ENCODE data around the gene ANGPTL8.

DNA sequence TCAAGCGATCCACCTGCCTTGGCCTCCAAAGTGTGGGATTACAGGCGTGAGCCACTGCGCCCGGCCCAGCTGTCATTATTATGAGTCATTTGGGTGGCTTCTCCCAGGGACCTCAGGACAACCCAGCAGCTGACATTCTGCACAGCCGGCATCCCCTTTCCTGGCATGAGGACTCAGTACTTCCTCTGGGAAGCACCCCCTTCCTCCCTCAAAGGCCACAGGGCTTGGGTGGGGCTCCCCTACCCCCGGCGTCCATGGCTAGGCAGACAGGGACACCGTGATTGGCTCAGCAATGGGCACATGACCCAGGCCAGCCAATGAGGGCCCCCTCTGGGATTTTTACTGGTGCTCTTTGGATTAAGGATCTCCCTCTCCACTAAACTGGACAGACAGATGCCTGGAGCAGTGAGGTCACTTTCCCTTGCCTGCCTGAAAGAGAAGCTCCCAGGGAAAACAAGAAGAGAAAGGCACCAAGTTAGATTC is 48.1 kb upstream of the ANGPTL8 start:
- TF ChIP-seq CTCF (IDR thresholded peaks at IDR 0.05 in 8 of 11, conservative IDR thresholded peaks at IDR 0.05 in 3 of 11) (no peak), POLR2AphosphoS5 (IDR thresholded peaks at IDR 0.05) (peak; percentile 58 to 66 (median 63))
